NCI-H1105 (cell line): ENCODE data around the gene MYL10.

Experiments used
- DNase-seq: peaks from one replicate; lab custom pipeline; 2025; lab: John Stamatoyannopoulos, UW

The MYL10 gene

GRCh38 chr7:101595766-101596537, 33.1 kb downstream of the MYL10 start:
- no peak for DNase-seq

- no peak for DNase-seq
Observed at GRCh38 chr7:101595246-101595645, 33.9 kb downstream of the MYL10 start.

- no peak for DNase-seq
Observed at GRCh38 chr7:101594790-101595189, 34.3 kb downstream of the MYL10 start.

- no peak for DNase-seq
Observed at GRCh38 chr7:101593556-101593955, 35.5 kb downstream of the MYL10 start.

- DNase-seq = no peak
Observed at GRCh38 chr7:101591504-101591903, 37.6 kb downstream of the MYL10 start.

- DNase-seq = no peak
Observed at GRCh38 chr7:101590663-101591435, 38.2 kb downstream of the MYL10 start.

- DNase-seq = no peak
Observed at GRCh38 chr7:101589976-101590662, 39.0 kb downstream of the MYL10 start.

GRCh38 chr7:101589052-101589451, 40.0 kb downstream of the MYL10 start:
- DNase-seq = no peak

GRCh38 chr7:101588131-101588935, 40.8 kb downstream of the MYL10 start:
- no peak for DNase-seq

- DNase-seq = no peak
Observed at GRCh38 chr7:101586906-101587677, 42.0 kb downstream of the MYL10 start.

GRCh38 chr7:101586078-101586905, 42.8 kb downstream of the MYL10 start:
- DNase-seq = no peak

GRCh38 chr7:101582971-101583370, 46.1 kb downstream of the MYL10 start:
- no peak for DNase-seq

- DNase-seq = no peak
Observed at GRCh38 chr7:101581891-101582290, 47.2 kb downstream of the MYL10 start.

- DNase-seq = no peak
Observed at GRCh38 chr7:101580596-101580995, 48.5 kb downstream of the MYL10 start.

- DNase-seq = no peak
Observed at GRCh38 chr7:101578552-101578951, 50.5 kb downstream of the MYL10 start.

GRCh38 chr7:101576998-101577397, 52.1 kb downstream of the MYL10 start:
- no peak for DNase-seq

- DNase-seq = no peak
Observed at GRCh38 chr7:101575721-101576120, 53.4 kb downstream of the MYL10 start.

- DNase-seq = no peak
Observed at GRCh38 chr7:101575168-101575567, 53.9 kb downstream of the MYL10 start.

- DNase-seq = no peak
Observed at GRCh38 chr7:101572156-101572555, 56.9 kb downstream of the MYL10 start.

GRCh38 chr7:101567230-101567629, 61.9 kb downstream of the MYL10 start:
- peak; percentile 77 for DNase-seq
